ENCODE results near the gene NOC4L.

GRCh38 chr12:132144810-132145168, 532 bp downstream of the NOC4L start:
- TF ChIP-seq CTCF (IDR thresholded peaks at IDR 0.05; ENCODE audit: insufficient read depth, low read length, poor library complexity, severe bottlenecking) = no peak
- no peak for TF ChIP-seq EZH2phosphoT487 (conservative IDR thresholded peaks at IDR 0.05; ENCODE audit: low read length)

All from SU-DHL-6 (cell line).